ENCODE data around the gene SETBP1. TPM values are rescaled to one million over a fixed set of nuclear protein-coding genes. Genes with fewer than 3 reads are reported as not detected.

The SETBP1 gene
- total RNA-seq, 1 donor from 2014 or later, result 25.8 TPM

GRCh38 chr18:44763327-44763726, 82.6 kb downstream of the SETBP1 start:
- no peaks in the 10 kb centered on the region for H3K36me3 ChIP-seq
- no peaks in the 10 kb centered on the region for H3K9me3 ChIP-seq
- H3K4me1 ChIP-seq, result peaks cover 33% of the 10 kb centered on the region
- no peak for TF ChIP-seq CTCF (IDR thresholded peaks at IDR 0.05)
- no peak for ATAC-seq
- intact Hi-C loops (cut with DNase I), result no loop called here
- H3K4me3 ChIP-seq, result no peak overlapping the region
- H3K27ac ChIP-seq, result no peak overlapping the region
- DNase-seq, result no peak
- H3K27me3 ChIP-seq (ENCODE audit: low read depth), result no peaks in the 10 kb centered on the region

GRCh38 chr18:44764863-44765262, 84.2 kb downstream of the SETBP1 start:
- no peak overlapping the region for H3K4me3 ChIP-seq
- H3K9me3 ChIP-seq, result no peaks in the 10 kb centered on the region
- ATAC-seq (no peak), DNase-seq (no peak)
- H3K27ac ChIP-seq, result no peak overlapping the region
- peaks cover 22% of the 10 kb centered on the region for H3K4me1 ChIP-seq
- intact Hi-C loops (cut with DNase I), result no loop called here
- no peak for TF ChIP-seq CTCF (IDR thresholded peaks at IDR 0.05)
- no peaks in the 10 kb centered on the region for H3K36me3 ChIP-seq
- no peaks in the 10 kb centered on the region for H3K27me3 ChIP-seq (ENCODE audit: low read depth)

GRCh38 chr18:44765456-44765855, 84.8 kb downstream of the SETBP1 start:
- no peaks in the 10 kb centered on the region for H3K9me3 ChIP-seq
- ATAC-seq, result no peak
- H3K27ac ChIP-seq, result no peak overlapping the region
- H3K27me3 ChIP-seq (ENCODE audit: low read depth), result no peaks in the 10 kb centered on the region
- no peak for DNase-seq
- intact Hi-C loops (cut with DNase I), result no loop called here
- H3K36me3 ChIP-seq, result no peaks in the 10 kb centered on the region
- H3K4me1 ChIP-seq, result peaks cover 17% of the 10 kb centered on the region
- no peak for TF ChIP-seq CTCF (IDR thresholded peaks at IDR 0.05)
- H3K4me3 ChIP-seq, result no peak overlapping the region

DNA sequence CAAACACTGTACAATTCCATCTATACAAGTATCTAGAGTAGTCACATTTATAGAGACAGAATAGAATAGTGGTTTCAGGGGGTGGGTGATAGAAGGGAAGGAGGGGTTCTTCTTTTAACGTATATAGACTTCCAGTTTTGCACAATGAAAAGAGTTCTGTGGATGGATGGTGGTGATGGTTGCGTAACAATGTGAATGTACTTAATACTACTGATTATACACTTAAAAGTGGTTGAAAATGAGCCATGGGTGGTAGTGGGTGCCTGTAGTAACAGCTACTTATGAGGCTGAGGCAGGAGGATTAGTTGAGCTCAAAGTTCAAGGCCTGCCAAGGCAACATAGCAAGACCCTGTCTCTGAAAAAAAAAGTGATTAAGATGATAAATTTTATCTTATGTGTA, 85.8 kb downstream of the SETBP1 start:
- Histone ChIP-seq H3K36me3 (no peaks in the 10 kb centered on the region), H3K4me1 (peaks cover 21% of the 10 kb centered on the region), H3K27me3 (ENCODE audit: low read depth) (no peaks in the 10 kb centered on the region), H3K27ac (no peak overlapping the region), H3K4me3 (no peak overlapping the region), H3K9me3 (no peaks in the 10 kb centered on the region)
- DNase-seq, result no peak
- TF ChIP-seq CTCF (IDR thresholded peaks at IDR 0.05), result no peak
- intact Hi-C loops (cut with DNase I), result no loop called here
- no peak for ATAC-seq

GRCh38 chr18:44767807-44768206, 87.1 kb downstream of the SETBP1 start:
- Histone ChIP-seq H3K27ac (no peak overlapping the region), H3K27me3 (ENCODE audit: low read depth) (no peaks in the 10 kb centered on the region), H3K4me3 (no peak overlapping the region), H3K4me1 (peaks cover 32% of the 10 kb centered on the region), H3K36me3 (no peaks in the 10 kb centered on the region), H3K9me3 (no peaks in the 10 kb centered on the region)
- no peak for TF ChIP-seq CTCF (IDR thresholded peaks at IDR 0.05)
- intact Hi-C loops (cut with DNase I), result no loop called here
- DNase-seq, result no peak
- ATAC-seq, result no peak

GRCh38 chr18:44770641-44771040, 90.0 kb downstream of the SETBP1 start:
- DNase-seq (no peak), ATAC-seq (no peak)
- no peak for TF ChIP-seq CTCF (IDR thresholded peaks at IDR 0.05)
- intact Hi-C loops (cut with DNase I), result no loop called here
- peaks cover 23% of the 10 kb centered on the region for H3K4me1 ChIP-seq
- H3K9me3 ChIP-seq, result no peaks in the 10 kb centered on the region
- H3K36me3 ChIP-seq, result no peaks in the 10 kb centered on the region
- H3K27ac ChIP-seq, result no peak overlapping the region
- no peaks in the 10 kb centered on the region for H3K27me3 ChIP-seq (ENCODE audit: low read depth)
- no peak overlapping the region for H3K4me3 ChIP-seq

Measured in lower lobe of right lung (tissue), 2 donors.